AG04449 (cell line): ENCODE measurements around the gene TCEAL9.
"Not testable (repeated sequence)": the region's sequence is repeated elsewhere in the genome, so short reads cannot be mapped to it uniquely, and the experiment has no call there.

ENCODE experiments used
- CTCF ChIA-PET: fragments of 350-600 bp; formaldehyde crosslinking; extraction: SDS; loops from one replicate; lab custom pipeline; 2021; ENCODE audit warnings: antibody characterized with exemption; lab: Yijun Ruan, JAX
- POLR2A ChIA-PET: fragments of 400-600, 350-600 bp; formaldehyde crosslinking; extraction: SDS; loops from one replicate; lab custom pipeline; 2020; ENCODE audit warnings: antibody characterized with exemption, inconsistent platforms; lab: Yijun Ruan, JAX
- DNase-seq: peaks from one replicate; pipeline ENCODE4 v3.0.0-alpha.2; 2010; ENCODE audit warnings: low read depth, low spot score
- H3K4me3 ChIP-seq: 2 replicates; pipeline ENCODE4 v1.5.1; 2011; ENCODE audit warnings: low read depth, mild to moderate bottlenecking, control low read depth, low read length
- CTCF ChIP-seq: IDR thresholded peaks from one replicate; pipeline ENCODE4 v1.5.1; 2011; ENCODE audit warnings: mild to moderate bottlenecking, moderate library complexity, low read length, control low read depth, inconsistent platforms; ENCODE audit not compliant: insufficient read depth; ENCODE audit errors: missing control alignments

The TCEAL9 gene

GRCh38 chrX:103378990-103379389 lies 22.7 kb downstream of the TCEAL9 start:
- ChIA-PET POLR2A (no interaction called here), CTCF (no interaction called here)
- DNase-seq = no peak
- TF ChIP-seq CTCF = no peak
- no peak overlapping the region for H3K4me3 ChIP-seq

- no peak for DNase-seq
- CTCF ChIA-PET = no interaction called here
- TF ChIP-seq CTCF = no peak
- POLR2A ChIA-PET = no interaction called here
- H3K4me3 ChIP-seq = no peak overlapping the region
Measured at GRCh38 chrX:103382877-103383276, 26.6 kb downstream of the TCEAL9 start.

GRCh38 chrX:103384672-103385071 lies 28.4 kb downstream of the TCEAL9 start:
- ChIA-PET POLR2A (no interaction called here), CTCF (no interaction called here)
- TF ChIP-seq CTCF = no peak
- no peak overlapping the region for H3K4me3 ChIP-seq
- DNase-seq = no peak

- DNase-seq, POLR2A ChIA-PET, H3K4me3 ChIP-seq: not testable (repeated sequence)
- CTCF ChIA-PET = interaction anchor here (1.5 kb wide), 1 partner anchor 12 kb away, joined by 4 read pairs; no protein-coding TSS in a partner anchor
Measured at GRCh38 chrX:103385283-103385830, 29.1 kb downstream of the TCEAL9 start.

- DNase-seq = no peak
- no peak overlapping the region for H3K4me3 ChIP-seq
- ChIA-PET POLR2A (no interaction called here), CTCF (interaction anchor here (1.5 kb wide), 1 partner anchor 11 kb away, joined by 4 read pairs; no protein-coding TSS in a partner anchor)
- TF ChIP-seq CTCF = no peak
Measured at GRCh38 chrX:103386332-103386731, 30.0 kb downstream of the TCEAL9 start.

GRCh38 chrX:103393487-103393886 lies 37.2 kb downstream of the TCEAL9 start:
- POLR2A ChIA-PET = no interaction called here
- no peak for TF ChIP-seq CTCF
- no peak overlapping the region for H3K4me3 ChIP-seq
- CTCF ChIA-PET = no interaction called here
- no peak for DNase-seq

GRCh38 chrX:103396186-103396585 lies 39.9 kb downstream of the TCEAL9 start:
- H3K4me3 ChIP-seq = no peak overlapping the region
- DNase-seq = peak; percentile 17
- ChIA-PET POLR2A (no interaction called here), CTCF (no interaction called here)
- no peak for TF ChIP-seq CTCF
